Hematopoietic multipotent progenitor cell treated with erythropoietin and hydrocortisone succinate and interleukin-3 and kit ligand, for 8 days (in vitro differentiated cells): ENCODE measurements around the gene PHRF1.
"Not testable (repeated sequence)": the region's sequence is repeated elsewhere in the genome, so short reads cannot be mapped to it uniquely, and the experiment has no call there.

Experiments
- DNase-seq: peaks from one replicate; pipeline ENCODE4 v3.0.0-alpha.2; 2015

Gene PHRF1

DNA sequence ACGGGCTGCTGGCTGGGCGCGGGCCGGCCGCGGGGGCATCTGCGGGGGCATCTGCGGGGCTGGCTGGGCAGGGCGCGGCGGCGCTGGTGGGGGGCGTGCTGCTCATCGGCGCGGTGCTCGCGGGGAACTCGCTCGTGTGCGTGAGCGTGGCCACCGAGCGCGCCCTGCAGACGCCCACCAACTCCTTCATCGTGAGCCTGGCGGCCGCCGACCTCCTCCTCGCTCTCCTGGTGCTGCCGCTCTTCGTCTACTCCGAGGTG lies 61.0 kb downstream of the PHRF1 start:
- no peak for DNase-seq

DNA sequence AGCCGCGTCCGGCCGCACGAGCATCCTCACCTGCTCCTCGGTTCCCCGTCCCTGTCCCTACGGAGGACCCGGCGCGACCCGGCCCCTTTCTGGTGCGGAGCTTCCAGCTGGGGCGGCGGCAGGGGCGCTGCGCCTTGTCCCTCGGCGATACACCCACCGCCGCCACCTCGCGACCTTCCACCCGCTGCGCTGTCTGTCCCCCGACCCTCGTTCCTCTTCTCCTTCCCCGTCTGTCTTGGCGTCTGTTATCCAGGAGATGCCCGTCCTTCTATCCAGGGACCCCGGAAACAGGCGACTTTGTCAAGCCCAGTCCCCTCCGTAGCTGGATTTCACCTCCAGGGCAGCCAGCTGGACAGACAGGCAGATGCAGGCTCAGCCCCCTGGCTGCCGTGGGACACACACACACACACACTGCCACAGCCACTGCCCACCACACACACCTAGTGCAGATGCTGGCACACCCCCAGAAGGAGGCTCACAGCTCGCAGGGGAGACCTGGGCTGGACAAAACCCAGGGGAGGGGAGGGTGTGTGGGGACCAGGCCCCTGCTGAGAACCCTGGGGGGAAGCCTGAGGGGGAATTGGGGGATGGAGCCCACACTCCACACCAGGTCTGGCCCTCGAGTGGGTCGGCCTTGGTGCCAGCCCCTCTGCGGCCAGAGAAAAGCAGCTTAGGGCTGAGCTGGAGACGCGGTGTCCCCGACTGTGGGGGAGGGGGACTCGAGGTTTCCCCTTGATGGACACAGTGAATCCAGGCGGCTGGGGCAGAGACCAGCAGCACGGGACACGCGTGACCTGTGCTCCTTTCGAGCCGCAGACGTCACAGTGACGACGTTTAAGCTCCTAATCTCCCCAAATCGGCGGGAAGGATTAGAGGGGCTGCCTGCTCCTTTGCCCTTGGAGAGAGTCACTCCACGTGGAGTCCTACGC lies 61.6 kb downstream of the PHRF1 start:
- no peak for DNase-seq

DNA sequence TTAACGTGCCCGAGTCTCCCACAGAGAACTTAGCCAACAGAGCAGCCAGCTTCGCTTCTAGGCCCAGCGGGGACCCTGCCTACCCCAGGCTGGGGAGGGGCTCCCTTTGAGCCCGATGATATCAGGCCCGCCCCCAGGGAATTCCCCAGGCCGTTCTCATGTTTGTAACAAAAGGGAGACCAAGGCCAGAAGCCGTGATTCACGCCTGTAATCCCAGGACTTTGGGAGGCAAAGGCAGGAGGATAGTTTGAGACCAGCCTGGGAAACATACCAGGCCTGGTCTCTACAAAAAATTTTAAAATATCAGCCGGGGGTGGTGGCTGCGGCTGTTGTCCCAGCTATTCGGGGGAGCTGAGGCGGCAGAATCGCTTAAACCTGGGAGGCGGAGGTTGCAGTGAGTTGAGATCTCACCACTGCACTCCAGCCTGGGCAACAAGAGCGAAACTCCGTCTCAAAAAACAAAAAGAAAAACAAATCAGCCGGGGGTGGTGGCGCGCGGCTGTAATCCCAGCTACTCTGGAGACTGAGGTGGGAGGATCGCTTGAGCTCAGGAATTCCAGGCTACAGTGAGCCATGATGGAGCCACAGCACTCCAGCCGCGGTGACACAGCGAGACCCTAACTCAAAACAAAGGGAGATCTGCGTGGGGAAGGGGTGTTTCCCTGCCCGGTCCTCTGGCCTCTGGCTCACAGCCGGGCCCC lies 62.5 kb downstream of the PHRF1 start:
- DNase-seq: no peak

DNA sequence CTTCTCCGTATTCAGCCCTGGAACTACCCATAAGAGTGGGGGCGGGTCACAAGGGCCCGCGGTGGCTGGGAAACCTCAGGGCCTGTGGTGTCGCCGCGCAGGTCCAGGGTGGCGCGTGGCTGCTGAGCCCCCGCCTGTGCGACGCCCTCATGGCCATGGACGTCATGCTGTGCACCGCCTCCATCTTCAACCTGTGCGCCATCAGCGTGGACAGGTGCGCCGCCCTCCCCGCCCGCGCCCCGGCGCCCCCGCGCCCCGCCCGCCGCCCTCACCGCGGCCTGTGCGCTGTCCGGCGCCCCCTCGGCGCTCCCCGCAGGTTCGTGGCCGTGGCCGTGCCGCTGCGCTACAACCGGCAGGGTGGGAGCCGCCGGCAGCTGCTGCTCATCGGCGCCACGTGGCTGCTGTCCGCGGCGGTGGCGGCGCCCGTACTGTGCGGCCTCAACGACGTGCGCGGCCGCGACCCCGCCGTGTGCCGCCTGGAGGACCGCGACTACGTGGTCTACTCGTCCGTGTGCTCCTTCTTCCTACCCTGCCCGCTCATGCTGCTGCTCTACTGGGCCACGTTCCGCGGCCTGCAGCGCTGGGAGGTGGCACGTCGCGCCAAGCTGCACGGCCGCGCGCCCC lies 63.2 kb downstream of the PHRF1 start:
- DNase-seq: no peak

DNA sequence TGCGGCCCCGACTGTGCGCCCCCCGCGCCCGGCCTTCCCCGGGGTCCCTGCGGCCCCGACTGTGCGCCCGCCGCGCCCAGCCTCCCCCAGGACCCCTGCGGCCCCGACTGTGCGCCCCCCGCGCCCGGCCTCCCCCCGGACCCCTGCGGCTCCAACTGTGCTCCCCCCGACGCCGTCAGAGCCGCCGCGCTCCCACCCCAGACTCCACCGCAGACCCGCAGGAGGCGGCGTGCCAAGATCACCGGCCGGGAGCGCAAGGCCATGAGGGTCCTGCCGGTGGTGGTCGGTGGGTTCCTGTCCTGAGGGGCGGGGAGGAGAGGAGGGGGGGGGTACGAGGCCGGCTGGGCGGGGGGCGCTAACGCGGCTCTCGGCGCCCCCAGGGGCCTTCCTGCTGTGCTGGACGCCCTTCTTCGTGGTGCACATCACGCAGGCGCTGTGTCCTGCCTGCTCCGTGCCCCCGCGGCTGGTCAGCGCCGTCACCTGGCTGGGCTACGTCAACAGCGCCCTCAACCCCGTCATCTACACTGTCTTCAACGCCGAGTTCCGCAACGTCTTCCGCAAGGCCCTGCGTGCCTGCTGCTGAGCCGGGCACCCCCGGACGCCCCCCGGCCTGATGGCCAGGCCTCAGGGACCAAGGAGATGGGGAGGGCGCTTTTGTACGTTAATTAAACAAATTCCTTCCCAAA lies 63.9 kb downstream of the PHRF1 start:
- DNase-seq: no peak

DNA sequence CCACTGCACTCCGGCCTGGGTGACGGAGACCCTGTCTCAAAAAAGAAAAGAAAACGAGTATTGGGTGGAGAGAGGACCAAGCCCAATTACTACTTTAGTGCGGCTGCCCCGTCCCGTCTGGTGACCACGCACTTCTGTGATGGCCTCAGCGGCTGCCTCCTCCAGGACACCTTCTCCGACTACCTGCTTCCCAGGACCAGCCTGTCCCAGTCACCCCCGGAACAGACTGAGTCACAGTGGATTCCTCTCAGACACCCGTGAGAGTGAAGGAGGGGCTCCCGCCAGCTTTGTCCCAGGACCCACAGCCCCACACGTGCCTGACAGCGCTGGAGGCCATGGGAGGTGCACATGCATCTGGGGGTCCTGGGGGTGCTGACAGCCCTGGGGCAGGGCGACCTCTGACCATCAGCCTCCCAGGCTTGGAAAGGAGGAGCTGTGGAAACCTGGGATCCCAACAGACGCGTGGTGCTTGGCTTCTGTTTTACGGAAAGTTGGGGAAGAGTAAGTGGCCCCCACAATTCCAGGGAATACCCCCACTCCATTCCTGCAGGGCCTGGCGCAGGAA lies 65.6 kb downstream of the PHRF1 start:
- no peak for DNase-seq

DNA sequence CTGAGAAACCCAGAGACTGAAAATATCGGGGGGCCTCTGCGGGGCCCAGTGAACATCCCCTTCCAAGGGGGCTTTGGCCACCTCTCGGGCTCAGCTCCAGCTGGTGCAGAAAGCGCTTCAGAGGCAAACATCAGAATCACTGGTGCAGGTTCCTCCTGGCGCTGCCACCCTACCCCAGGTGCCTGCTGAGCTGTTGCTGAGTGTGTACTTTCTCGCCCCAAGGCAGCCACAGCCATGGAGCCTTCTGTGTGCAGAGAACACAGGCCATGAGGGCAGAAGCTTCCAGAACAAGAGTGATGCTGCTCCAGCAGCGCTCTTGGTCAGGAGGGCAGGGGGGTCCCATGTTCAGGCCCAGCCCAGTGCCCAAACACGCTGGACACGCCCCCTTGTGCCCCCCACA lies 67.1 kb downstream of the PHRF1 start:
- no peak for DNase-seq

DNA sequence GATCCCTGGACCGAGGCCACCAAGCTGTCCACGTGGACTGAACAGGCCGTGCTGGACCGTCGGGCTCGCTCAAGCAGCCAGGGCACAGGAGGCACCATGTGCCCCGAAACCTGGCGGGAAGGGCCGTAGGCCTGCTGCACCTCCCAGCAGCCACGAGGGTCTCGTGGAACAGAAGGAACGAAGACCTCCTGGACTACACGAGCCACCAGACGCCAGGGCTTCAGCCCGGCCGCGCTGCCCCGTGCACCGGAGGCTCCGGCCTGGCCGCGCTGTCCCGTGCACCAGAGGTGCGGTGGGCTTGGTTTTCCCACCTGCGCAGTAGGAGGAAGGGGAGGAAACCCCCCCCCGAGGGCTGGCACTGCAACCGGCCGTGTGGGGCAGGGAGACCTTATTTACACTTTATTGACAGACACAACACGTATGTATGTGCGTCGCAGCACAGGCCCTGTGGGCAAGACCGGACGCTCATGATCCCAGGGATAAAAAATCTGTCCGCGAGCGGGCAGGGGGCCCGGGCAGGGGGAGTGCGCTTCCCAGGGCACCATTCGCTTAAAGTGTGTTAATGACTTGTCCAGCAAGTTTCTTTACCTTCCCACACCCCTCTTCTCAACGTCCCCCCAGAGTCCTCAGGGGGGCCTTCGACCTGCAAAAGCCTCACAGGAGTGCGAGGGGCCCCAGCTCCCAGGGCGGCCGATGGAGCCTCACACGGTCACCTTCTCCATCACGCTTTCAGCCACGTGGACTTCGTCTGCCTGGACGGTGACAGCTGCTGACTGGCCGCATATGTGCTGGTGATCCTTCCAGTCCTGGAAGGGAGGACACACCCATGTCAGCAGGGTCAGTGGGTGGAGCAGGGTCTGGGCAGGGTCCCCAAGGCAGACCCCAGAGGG lies 67.8 kb downstream of the PHRF1 start:
- no peak for DNase-seq

DNA sequence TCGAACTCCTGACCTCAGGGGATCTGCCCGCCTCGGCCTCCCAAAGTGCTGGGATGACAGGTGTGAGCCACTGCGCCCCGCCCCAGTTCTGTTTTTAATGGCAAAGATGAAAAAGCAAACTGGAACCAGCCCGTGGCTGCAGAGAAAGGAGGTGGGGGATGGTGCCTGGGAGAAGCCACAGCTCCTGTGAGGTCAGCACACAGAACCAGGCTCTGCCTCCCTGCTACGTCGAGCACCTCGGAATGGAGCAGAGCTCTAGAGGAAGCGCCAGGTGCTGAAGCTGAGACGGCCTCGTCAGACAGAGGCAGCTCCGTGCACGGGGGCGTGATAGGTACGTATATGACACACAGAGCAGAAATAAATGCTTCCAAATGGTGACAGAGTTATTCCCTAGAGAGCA lies 69.3 kb downstream of the PHRF1 start:
- DNase-seq: no peak

DNA sequence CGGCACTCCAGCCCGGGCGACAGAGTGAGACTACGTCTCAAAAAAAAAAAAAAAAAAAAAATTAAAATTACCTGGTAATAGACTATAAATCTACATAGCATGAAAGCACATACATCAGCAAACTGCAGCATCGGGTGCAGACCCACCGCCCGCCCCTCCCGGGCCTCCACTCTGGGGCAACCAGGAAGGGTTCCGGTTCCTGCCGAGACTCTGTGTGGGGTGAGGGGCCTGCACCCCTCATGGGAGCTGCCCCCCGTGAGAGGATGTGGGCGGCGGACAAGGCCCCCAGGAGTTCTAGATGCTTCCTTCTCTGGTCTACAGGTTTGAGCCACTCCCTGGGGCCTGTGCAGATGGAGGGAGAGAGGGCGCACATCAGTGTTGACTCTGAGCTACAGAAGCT lies 69.9 kb downstream of the PHRF1 start:
- DNase-seq: no peak

DNA sequence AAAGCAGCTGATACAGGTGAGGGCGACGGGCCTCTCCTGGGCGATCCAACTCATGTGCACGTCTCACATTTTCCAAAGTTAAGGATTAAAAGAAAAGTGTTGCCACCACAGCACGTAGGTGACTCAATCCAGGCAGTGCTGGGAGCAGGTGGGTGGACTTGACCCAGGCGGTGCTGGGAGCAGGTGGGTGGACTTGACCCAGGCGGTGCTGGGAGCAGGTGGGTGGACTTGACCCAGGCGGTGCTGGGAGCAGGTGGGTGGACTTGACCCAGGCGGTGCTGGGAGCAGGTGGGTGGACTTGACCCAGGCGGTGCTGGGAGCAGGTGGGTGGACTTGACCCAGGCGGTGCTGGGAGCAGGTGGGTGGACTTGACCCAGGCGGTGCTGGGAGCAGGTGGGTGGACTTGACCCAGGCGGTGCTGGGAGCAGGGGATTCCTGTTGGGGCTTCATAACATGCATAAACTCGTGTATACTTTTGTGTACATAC lies 71.4 kb downstream of the PHRF1 start:
- not testable (repeated sequence) for DNase-seq

DNA sequence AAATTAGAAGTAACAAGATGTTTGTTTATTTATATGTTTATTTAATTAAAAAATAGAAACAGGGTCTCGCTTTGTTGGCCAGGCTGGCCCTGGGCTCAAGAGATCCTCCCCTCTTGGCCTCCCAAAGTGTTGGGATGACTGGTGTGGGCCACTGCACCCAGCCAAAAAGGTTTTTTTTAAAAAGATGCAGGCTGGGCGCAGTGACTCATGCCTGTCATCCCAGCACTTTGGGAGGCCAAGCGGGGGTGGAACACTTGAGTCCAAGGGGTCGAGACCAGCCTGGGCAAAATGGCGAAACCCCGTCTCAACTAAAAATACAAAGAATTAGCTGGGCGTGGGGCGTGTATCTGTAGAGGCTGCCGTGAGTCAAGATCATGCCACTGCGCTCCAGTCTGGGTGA lies 74.2 kb downstream of the PHRF1 start:
- no peak for DNase-seq

DNA sequence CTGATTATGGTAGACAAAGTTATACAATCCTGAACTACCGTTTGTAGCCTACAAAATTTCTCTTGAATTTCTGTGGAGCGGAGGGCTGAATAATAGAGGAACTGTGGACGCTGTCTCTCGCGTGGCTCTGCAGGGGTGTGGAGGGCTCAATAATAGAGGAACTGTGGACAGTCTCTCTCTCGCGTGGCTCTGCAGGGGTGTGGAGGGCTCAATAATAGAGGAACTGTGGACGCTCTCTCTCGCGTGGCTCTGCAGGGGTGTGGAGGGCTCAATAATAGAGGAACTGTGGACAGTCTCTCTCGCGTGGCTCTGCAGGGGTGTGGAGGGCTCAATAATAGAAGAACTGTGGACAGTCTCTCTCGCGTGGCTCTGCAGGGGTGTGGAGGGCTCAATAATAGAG lies 76.9 kb downstream of the PHRF1 start:
- DNase-seq: not testable (repeated sequence)

DNA sequence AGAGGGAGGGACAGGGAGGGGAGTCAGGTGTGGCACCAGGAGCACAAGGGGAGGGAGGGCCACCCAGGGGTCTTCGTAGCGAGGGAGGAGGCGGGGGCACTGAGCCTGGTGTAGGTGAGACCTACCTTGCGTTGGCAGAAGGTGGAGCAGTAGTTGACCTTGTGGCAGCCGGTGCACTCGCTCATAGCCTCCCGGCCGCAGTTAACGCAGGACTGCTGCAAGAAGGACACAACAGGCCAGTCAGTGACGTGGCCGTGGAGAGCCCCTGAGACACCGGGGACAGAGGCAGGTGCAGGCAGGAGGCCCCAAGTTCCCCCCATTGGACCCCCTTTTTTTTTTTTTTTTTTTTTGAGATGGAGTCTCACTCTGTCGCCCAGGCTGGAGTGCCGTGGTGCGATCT lies 77.6 kb downstream of the PHRF1 start:
- DNase-seq: no peak

DNA sequence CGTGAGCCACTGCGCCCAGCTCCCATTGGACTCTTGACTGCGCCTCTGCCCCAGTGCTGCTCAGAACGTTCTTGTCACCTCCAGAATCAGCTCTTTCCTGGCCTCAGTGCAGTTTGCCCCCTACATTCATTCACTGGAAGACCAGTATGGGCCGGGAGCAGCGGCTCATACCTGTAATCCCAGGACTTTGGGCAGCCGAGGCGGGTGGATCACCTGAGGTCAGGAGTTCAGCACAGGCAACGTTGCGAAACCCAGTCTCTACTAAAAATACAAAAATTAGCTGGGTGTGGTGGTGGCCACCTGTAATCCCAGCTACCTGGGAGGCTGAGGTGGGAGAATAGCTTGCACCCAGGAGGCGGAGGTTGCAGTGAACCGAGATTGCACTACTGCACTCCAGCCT lies 78.2 kb downstream of the PHRF1 start:
- not testable (repeated sequence) for DNase-seq

DNA sequence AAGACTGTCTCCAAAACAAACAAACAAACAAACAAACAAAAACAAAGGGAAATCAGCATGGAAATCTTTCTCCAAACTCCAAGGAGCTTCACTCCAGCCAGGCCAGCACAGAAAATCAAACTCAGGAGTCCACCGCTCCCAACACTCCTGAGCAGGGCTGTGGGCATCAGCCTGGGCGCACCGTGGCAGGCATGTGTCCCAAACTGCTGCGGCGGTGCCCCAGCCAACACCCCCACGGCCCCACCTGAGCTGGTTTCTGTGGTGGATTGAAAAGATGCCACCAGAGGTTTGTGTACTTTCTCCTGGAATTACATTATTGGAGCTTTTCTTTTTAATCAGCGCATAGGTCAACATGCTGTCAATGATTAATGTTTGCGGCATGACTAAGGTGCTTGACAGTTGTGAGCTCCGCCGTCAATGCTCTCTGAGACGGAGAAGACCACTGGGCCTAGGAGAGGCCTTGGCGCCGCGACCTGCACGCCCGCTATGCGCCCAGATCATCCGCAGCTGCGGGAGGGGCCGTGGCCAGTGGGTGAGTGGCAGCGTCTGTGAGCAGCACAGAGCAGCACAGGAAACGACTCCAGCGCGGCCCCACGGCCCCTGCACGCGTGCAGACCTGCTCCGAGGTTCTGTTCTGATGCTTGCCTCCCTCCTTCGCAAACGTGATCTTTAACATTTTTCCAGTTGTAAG lies 78.9 kb downstream of the PHRF1 start:
- DNase-seq: no peak

DNA sequence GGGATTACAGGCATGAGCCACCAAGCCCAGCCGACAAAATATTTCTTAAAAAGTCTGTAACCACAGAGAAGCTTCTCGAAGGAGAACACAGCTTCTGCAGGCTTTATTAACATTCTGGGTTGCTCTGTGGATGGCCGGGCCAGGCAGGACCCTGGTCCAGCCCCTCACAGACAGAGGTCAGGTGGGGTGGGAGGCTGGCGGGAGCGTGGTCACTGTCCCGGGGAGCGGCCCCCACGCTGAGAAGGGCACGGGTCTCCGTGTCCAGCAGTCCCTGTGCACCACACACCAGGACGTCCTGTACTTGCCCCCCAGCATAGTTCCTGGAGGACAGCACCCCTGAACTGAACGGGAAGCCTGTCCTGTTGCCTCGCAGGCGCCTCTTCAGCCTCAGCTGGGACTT lies 80.2 kb downstream of the PHRF1 start:
- no peak for DNase-seq

DNA sequence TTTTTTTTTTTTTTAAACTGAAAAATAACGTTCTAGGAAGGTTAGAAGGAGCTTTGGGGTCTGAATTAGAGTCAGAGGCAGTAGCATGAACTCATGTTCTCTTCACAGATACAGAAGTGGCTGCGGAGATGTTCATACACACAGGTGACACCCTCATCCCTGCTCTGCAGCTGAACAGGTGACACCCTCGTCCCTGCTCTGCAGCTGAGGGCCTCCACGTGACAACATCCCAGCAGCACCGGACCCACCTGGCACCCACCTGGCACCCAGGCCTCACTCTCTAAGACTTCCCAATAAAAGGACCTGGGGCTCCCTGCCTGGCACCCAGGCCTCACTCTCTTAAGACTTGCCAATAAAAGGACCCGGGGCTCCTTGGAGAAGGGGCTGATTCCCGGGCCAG lies 80.6 kb downstream of the PHRF1 start:
- DNase-seq: no peak

DNA sequence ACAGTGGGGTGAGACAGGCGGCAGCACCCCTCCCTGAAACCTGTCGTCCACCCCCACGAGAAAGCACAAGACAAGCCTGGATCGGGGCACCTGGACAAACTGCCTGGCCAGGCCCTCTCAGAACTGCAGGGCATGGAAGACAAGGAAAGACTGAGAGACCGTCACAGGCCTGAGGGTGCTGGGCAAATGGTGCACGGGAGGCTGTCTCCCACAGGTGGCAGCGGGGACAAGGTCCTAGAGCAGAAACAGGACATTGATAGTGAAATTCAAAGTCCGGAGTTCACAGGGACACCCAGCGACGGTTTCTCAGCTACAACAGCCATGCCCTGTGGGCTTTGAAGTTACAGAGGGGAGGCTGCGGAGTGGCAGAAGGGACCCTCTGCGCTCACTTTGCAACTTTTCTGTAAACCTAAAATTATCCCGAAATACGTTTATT lies 81.4 kb downstream of the PHRF1 start:
- no peak for DNase-seq

DNA sequence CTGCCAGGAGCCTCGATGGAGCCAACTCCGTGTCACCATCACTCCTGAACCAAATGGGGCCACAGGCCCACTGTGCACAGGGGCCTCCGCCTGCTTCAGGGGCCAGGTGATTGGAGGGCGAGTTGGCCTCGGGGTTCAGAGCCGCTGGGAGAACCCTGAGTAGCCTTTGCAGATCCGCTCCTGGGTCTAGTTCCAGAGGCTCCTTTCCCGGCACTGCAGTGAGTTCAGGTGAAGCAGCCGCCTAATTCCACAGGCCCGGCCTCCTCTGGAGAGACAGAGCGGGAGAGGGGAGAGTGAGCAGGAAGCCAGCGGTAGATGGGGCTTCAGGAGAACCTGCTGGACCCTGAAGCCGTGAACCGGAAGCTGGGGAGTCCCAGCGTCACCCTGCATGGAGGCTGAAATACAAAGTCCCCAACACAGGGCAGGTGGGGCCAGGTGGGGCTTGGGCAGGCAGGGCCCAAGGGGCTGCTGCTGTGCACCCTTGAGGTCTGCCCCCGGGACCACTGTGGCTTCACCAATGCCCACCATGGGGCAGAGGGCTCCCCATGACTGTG lies 83.3 kb downstream of the PHRF1 start:
- no peak for DNase-seq

DNA sequence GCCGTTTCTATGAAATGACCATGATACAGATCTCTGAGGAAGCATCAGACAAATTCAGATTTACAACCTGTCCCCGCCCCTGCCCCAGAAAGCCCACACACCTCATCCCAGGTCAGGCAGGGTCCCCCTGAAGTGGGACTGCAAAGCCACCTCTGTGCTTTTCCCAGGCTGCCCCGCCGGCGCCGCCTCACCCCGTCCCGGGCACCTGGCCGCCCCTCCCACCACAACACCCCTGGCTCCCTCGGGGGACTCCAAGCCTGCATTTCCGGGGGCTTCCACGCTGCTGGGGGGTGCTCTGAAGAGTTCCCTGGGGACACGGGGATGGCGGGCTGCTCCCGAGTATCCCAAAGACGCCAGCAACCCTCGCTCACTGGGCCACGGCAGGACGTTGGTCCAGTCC lies 84.0 kb downstream of the PHRF1 start:
- no peak for DNase-seq
